NCI-H1105 (cell line): ENCODE data around the gene PGA3.
"Not testable (repeated sequence)": the region's sequence is repeated elsewhere in the genome, so short reads cannot be mapped to it uniquely, and the experiment has no call there.

Experiments
- DNase-seq: peaks from one replicate; lab custom pipeline; 2025; lab: John Stamatoyannopoulos, UW

Gene PGA3

DNA sequence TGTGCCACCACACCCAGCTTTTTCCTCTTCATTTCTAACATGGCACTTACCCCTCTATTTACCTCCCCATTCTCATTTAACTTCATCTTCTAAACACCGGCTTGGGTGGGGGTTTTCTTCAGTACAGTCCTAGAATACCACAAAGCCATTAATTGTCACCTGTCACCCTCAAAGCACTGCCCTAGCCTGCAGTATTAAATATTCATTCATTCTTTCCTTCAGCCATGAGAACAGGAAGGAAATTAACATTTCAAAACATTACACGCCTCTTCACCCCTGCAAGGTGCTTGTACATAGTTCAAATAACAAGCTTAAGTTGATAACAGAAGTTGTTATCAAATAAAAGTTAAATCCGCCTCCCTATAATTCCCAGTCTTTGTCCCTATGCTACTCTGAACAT is 31.4 kb upstream of the PGA3 start:
- DNase-seq: no peak

DNA sequence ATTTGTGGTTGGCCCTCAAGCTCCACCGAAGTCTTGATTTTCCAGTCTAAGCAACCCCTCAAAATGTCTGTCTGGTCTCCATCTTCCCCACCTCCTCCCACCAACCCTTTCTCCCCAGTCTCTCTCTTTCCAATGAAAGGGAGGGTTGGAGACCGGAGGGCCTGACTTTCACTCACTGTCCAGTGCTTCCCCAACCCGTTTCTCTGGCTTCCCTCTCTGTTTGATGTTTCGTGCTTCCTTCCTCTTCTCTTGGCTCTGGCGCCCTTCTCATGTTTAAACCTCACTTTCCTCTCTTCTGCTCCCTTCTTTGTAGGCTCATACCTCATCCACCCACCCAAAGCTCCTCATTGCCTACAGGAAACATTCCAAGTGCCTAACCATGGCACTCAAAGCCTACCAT is 31.0 kb upstream of the PGA3 start:
- DNase-seq: no peak

DNA sequence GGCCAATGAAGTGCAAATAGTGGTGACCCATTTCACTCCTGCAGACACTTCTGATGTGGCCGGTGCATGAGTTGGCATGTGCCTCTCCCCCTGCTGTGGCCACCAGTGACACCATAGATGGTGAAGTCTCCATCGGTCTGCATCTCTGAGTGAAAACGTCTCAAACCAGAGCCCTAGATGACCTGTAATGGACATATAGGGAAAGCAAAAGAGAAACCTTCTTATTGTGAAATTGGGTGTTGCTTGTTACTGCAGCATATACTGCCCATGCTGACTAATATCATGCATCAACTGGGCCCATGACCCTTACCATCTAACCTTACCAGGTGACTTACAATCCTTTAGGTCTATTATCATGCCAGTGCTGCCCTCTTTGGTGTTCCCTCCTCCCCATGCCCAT is 30.4 kb upstream of the PGA3 start:
- DNase-seq: no peak

DNA sequence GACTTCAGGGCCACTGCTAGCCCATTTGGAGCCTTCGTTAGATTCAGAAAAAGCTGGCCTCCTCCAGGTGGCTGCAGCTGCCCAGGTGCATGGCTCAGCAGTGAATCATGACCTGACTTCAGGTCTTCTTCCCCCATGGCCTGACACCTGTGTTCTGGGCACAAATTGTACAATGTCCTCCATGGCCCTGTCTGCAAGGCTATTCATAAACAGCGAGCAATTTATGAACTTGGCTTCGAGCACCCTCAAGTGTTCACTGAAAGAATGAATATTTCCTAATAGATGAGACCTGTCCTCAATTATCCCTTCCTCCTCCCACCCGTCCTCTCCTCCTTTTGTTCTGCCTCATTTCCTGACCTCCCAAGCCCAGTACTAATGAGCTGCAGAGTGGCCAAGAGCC is 29.9 kb upstream of the PGA3 start:
- DNase-seq: no peak

DNA sequence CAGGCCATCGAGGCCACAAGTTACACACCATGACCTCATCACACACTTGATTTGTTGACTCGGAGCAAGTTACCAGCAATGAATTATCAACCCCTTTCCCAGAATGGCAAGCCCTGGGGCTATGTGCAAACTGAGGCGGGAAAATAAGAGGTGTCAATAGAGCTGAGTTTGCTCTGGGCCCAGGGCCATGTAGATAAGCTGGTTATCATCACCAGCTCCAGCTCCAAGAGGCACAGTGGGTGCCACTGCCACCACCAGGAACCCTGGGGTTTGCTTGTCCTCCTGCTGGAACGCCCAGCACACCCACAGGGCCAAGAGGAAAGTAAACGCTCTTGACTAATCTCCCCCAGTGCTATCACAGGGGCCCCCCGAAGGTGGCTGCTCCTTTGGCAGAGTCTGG is 29.0 kb upstream of the PGA3 start:
- DNase-seq: no peak

DNA sequence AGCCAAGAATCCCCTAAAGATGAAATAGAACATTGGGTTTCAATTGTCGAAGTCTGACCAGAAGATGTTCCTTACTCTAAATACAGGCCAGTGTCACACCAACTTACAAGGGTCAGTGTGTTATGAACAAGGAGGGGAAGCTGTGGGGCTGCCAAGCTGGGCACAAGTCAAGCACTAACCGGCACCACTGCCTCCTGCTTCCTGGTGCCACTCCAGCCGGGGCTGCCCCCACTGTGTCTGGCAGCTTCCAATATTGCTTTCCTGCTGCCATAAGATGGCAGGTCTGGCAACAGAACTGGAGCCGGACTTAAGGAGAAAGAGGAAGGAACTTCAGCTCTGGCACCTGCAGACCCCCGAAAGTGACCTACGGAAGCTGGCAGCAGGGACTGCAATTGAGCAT is 28.4 kb upstream of the PGA3 start:
- no peak for DNase-seq

DNA sequence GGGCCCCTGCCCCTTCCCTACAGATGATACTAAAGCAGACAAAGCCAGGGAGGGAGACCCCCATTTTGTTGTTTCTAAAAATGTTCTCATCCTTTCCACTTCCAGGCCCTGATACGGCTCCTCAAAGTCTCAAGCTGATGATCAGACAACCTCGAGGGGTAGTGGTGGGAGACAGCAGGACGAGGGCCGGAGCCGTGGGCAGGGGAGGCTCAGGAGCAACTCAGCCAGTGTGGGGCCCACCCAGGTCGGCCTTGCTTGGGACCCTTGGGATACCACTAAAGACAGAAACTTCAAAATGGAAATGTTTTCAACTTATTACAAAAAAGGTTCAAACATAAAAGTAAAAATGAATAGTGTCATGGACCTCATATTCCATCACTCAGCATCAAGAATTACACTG is 26.9 kb upstream of the PGA3 start:
- no peak for DNase-seq

DNA sequence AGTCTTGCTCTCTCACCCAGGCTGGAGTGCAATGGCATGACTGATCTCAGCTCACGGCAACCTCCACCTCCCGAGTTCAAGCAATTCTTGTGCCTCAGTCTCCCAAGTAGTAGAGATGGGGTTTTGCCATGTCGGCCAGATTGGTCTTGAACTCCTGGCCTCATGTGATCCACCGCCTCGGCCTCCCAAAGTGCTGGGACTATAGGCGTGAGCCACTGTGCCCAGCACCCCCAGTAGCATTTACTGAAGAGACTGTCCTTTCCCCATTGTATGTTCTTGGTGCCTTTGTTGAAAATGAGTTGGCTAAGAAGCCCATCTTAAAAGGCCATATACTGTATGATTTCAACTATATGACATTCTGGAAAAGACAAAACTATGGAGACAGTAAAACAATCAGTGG is 23.1 kb upstream of the PGA3 start:
- not testable (repeated sequence) for DNase-seq

DNA sequence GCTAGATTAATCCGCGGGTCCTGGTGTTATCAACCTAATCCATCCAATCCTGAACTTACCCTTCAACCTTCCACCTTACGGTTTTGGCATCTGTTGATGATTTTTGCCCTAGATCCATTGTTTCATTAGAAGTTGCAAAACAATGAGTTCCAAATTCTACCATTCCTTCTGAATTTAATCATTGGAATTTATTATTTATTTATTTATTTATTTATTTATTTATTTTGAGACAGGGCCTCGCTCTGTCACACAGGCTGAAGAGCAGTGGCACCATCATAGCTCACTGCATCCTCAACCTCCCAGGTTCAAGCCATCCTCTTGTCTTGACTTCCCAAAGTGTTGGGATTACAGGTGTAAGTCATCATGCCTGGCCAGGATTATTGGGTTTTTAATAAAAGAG is 21.8 kb upstream of the PGA3 start:
- no peak for DNase-seq

DNA sequence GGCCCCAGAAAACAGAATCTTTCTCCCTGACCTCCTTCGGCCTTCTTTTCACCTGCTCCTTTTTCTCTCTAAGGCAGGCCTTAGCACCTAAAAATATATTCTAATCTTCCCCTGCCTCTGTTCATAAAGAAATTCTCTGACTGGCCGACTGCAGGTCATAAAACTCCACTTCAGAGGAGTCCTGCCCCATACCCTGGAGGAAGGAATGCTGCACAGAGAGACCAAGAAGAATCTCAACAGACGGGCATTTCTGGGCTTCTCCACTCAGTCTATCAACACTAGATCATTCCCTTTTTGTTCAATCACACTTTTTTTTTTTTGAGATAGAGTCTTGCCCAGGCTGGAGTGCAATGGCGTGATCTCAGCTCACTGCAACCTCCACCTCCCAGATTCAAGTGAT is 19.7 kb upstream of the PGA3 start:
- DNase-seq: no peak

DNA sequence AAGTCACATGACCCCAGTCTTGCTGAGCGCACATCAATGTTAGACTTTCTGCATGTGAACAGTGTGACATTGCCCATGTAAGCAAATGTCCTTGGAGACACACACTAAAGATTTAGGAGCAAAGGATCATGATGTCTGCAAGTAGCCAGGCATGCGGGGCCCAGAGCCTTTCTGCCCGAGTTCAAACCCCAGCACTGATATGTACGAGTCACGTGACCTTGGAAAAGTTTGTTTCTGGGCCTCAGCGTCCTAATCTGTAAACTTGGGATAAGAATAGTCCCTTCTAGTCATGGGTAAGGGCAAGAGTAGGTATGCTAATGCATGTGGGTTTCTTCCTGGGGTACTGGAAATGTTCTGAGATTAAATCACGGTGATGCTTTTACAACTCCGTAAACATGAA is 16.8 kb upstream of the PGA3 start:
- no peak for DNase-seq

DNA sequence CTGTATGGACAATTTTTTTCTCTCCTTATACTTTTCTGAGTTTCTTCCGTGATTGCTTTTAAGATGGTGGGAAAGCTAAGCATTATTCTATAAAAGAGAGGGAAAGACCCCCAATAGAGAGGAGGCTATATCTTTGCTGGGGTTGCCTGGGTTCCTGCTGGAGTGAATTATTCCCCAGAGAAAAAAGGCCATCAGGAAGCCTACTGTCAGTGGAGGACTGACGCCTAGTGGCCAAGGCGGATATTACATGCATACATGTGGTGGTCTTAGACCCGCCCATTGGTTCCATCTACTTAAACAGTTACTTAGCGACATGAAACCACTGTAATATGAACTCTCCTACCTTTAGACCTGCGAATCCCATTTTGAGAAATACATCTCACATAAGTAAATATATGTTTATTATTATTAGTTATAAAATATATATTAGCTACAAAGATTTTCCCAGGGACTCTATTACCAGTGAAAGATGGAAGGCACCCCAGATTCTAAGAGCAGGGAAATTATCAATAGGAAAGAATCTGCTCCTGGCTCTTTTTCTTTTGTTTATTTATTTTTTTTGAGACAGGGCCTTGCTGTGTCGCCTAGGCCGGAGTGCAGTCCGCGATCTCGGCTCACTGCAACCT is 15.7 kb upstream of the PGA3 start:
- DNase-seq: peak; percentile 76

DNA sequence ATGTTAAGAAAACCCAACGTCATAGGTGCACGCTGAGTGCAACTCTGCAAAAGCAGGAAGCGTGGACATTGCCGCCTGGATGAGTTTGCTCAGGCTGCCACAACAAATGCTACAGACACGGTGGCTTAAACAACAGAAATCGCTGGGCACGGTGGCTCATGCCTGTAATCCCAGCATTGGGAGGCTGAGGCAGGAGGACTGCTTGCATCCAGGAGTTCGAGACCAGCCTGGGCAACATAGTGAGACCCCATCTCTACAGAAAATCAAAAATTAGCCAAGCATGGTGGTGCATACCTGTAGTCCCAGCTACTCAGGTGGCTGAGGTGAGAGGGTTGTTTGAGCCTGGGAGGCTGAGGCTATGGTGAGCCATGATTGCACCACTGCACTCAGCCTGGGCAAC is 13.4 kb upstream of the PGA3 start:
- no peak for DNase-seq

DNA sequence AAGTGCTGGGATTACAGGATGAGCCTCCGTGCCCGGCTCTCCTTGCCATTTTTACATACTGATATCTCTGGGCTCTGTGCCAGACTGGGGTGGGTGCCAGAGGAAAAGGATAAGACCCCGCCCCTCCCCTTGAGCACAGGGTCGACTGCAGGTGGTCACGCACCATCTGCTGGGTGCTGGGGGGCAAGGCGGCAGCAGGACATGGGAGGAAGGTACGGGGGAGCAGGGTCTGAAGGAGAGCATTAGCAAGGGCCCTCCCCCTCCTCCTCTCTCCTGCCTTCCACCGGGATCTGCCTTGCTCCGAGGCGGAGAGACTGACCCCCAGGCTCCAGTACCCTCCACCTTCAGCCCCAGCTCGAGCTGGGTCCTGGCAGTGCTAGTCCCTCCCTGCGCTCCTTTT is 9.7 kb upstream of the PGA3 start:
- peak; percentile 86 for DNase-seq

DNA sequence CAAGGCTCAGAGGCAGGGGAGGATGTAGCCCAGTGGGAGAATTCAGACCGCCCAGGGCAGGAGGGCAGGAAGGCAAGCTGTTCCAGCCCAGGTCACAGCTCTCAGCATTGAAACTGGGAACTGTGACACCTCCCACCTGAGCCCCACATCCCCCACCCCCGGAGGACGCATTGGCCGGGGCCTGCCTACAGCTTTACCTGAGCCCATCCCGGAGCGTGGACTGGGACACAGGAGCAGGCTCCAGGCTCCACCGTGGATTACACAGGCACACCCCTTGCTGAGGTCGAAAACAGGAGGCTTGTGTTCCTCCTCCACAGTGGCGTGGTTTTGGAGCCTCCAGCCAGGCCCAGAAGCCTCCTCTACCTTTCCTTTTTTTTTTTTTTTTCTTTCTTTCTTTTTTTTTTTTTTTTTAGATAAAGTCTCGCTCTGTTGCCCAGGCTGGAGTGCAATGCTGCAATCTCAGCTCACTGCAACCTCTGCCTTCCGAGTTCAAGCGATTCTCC is 9.1 kb upstream of the PGA3 start:
- no peak for DNase-seq

DNA sequence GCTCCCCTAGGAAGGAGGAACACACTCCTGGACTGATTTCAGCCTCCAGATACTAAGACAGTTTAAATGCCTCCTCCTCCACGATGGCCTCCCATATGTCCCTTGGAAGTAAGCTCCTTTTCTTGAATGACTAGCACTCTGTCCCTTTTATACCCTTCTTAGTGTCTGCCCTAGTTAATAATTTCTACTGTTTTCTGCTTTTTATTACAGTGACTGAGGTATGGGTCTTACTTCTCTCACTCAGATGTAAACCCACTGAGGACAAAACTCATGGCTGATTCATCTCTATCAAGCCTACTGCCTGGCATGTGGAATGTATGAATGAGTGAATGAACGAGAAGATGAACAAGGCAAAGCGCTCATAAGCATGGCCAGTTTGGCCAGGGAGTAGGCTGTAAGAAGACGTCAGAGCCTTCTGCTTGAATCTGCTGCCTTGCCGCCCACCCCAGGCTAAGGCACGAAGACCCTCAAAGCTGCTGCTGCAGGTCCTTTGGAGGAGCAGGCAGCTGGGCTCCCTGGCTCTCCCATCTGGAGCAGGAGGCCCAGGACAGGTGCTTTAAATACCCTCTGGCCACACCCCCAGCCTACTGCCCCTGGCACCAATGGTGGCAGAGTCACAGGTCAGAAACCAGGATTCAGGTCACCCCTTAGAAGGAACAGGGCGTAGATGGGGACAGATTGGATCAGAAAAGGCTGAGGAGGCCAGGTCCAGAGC is 8.2 kb upstream of the PGA3 start:
- DNase-seq: no peak

DNA sequence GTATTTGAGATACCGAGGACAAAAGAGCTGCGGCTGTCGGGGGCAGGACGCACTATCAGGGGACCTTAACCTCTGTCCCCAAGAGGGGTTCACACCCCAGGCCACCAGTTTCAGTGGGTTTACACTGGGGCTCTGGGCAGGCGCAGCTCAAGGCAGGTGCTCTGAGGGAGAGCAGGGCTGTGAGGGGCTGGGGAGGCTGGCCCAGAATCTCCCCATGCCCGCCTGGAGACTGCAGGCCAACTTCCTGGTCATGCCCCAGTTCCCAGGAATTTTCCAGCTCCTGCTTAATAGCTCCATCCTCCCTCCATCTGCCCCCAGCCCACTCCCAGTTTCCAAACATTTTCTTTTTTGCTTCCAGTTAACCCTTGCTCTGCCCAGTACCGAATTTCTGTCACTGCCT is 7.6 kb upstream of the PGA3 start:
- no peak for DNase-seq

DNA sequence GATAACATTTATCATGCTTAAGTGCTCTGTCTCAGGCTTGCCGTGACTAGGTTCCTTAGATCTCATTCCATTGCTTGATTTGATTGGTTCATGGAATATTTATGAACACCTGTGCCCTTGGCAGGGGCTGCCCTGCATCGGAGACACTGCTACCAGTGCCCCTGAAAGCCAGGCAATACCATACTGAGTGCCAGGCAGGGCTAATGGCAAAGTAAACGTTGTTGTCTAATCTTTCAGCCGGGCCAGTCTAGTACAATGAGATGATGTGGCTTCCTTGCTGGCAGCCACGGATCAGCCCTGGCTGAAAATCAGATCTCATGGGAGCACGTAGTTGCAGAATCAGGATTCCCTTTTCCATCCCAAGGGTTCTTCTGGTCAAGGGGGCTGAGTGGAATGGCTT is 5.0 kb upstream of the PGA3 start:
- peak; percentile 10 for DNase-seq

DNA sequence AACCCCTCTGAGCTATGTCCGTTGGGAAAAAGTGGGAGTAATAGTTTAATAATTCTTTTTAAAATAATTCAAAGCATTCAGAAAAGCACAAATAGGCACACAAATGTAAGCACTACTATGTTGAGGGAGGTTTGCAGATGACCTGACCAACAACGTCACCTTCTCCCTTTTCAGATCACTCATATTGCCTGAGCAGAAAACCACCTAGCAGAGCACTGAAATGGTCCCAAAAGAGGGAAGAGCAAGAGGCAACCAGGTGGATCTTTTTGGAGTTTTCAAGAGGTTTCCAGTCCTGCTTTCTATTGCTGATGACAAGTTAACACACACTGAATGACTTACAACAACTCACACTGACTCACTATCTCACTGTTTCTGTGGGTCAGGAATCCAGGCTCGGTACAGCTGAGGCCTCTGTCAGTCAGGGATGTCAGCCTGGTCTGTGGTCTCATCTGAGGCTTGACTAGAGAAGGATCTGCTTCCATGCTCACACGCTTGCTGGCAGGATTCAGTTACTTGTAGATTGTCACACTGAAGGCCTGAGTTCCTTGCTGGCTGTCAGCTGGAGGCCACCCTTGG is 4.3 kb upstream of the PGA3 start:
- no peak for DNase-seq

DNA sequence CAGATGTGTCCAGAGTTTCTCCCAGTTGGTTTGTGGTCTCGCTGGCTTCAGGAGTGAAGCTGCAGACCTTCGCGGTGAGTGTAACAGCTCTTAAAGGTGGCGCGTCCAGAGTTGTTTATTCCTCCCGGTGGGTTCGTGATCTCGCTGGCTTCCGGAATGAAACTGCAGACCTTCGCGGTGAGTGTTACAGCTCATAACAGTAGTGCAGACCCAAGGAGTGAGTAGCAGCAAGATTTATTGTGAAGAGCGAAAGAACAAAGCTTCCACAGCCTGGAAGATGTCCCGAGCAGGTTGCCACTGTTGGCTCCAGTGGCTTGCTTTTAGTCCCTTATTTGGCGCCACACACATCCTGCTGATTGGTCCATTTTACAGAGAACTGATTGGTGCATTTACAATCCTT is 1.8 kb upstream of the PGA3 start:
- DNase-seq: no peak

DNA sequence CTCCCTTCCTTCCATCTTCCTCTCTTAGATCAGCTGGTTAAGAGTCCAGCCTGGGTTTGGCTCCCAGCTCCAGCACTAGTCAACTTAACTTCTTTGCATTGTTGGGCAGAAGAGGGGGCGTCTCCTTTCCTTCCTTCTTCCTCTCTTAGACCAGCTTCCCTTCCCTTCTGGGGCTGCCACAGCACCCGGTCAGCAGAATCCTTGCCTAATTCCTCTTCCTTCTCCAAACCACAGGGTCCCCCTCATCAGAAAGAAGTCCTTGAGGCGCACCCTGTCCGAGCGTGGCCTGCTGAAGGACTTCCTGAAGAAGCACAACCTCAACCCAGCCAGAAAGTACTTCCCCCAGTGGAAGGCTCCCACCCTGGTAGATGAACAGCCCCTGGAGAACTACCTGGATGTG is 558 bp downstream of the PGA3 start:
- DNase-seq: not testable (repeated sequence)

DNA sequence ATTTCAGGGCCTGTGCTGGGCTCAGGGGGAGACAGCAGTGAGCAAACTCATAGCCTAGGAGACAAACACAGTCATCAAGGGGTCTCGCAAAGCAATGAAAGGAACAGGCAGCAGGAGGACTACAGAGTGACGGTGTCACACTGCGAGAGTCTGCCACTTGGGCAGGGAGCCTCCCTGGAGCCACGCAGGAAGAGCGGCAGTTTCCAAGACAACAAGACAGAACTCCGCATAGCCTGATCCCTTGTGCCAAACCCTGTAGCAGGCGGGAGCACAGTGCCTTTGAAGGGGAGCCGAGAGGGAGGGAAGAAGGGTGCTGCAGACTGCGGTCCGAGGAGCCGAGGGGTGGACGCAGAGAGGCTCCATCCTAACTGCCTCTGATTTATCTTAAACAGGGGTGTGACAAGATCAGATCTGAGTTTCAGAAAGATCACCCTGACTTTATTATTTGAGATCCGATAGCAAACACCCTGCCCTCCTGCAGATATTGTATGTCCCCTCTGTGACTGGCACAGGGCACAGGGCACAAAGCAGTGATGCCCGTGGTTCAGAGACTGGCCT is 1.3 kb downstream of the PGA3 start:
- not testable (repeated sequence) for DNase-seq

DNA sequence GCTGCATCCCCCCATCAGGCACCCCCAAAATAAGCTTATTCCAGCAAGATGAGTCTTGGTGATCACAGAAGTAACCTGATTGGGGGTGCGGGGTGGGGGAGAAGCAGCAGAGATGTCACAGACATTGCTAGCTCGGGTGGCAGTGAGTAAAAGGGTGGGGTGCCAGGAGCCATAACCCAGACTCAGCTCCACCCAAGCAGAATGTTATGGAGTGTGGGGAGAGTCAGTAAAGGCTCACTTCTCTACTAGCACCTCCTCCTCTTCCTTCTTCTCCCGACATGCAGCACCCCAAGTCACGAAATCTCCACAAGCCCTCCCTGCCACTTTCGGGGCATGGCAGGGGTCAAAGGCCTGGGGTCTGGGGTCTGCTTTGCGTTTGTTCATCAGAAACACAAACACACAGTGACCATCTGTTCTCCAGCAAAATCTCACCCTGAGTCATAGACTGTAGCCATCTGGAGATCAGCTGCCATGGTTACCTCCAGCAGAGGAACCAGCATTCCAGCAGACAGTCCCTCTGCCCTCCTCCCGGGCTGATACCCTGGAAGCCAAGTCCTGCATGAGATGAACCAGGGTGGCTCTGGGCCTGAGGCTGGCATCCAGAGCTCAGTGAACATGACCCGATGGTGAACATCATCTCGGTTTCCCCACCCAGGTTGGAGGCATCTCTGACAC is 4.5 kb downstream of the PGA3 start:
- not testable (repeated sequence) for DNase-seq
